Fibroblast of the aortic adventitia (primary cell): ENCODE data around the gene PIGZ. TPM values are rescaled to one million over a fixed set of nuclear protein-coding genes. Genes with fewer than 3 reads are reported as not detected.

ENCODE experiments used
- DNase-seq: peaks from one replicate; pipeline ENCODE4 v3.0.0-alpha.2; 2010; ENCODE audit warnings: low read depth
- H3K4me3 ChIP-seq: 2 replicates; pipeline ENCODE4 v1.5.1; 2011; ENCODE audit warnings: low read depth, mild to moderate bottlenecking, control low read depth, low read length, moderate library complexity
- total RNA-seq: library from RNA; depleted of rRNA; stranded (reverse); fragments of >200 nt; gene quantifications from 2 replicates; pipeline ENCODE4 v1.2.3, GENCODE V29; 2012; ENCODE audit warnings: low replicate concordance
- TF ChIP-seq, protein P1 (sequence below): IDR thresholded peaks from 2 replicates; pipeline ENCODE4 v1.5.1; 2011; ENCODE audit warnings: mild to moderate bottlenecking, low read length, control low read depth, inconsistent platforms; ENCODE audit not compliant: insufficient read depth

PIGZ gene
- total RNA-seq, 1 donor = 1.9 TPM

DNA sequence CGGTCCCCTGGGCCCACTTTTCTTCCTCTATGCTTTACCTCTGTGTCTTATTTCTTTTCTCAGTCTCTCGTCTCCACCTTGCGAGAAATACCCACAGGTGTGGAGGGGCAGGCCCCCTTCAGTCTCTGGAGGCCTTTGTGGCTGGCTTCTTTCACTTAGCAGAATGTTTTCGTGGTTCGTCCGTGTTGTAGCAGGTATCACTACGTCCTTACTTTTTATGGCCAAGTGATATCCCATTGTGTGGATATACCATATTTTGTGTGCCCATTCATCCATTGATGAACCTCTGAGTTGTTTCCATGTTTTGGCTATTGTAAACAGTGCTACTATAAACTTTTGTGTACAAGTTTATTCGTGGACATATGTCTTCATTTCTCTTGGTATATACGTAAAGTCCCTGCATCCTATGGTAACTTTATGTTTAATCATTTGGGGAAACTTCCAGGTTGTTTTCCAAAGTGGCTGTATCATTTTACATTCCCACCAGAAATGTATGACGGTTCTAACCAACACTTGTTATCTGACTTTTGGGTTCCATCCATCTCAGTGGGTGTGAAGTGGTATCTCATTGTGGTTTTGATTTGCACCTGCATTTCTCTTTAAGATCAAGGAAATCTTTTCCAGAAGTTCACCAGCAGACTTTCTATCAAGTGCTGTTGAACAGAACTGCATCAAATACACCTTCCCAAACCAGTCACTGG is 5.6 kb downstream of the PIGZ start:
- no peak overlapping the region for H3K4me3 ChIP-seq
- DNase-seq = no peak
- TF ChIP-seq, protein P1, sequence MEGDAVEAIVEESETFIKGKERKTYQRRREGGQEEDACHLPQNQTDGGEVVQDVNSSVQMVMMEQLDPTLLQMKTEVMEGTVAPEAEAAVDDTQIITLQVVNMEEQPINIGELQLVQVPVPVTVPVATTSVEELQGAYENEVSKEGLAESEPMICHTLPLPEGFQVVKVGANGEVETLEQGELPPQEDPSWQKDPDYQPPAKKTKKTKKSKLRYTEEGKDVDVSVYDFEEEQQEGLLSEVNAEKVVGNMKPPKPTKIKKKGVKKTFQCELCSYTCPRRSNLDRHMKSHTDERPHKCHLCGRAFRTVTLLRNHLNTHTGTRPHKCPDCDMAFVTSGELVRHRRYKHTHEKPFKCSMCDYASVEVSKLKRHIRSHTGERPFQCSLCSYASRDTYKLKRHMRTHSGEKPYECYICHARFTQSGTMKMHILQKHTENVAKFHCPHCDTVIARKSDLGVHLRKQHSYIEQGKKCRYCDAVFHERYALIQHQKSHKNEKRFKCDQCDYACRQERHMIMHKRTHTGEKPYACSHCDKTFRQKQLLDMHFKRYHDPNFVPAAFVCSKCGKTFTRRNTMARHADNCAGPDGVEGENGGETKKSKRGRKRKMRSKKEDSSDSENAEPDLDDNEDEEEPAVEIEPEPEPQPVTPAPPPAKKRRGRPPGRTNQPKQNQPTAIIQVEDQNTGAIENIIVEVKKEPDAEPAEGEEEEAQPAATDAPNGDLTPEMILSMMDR = no peak

GRCh38 chr3:196962108-196962929 is 6.3 kb downstream of the PIGZ start:
- TF ChIP-seq, protein P1 = no peak
- DNase-seq = no peak
- no peak overlapping the region for H3K4me3 ChIP-seq

GRCh38 chr3:196954832-196955231 is 13.8 kb downstream of the PIGZ start:
- TF ChIP-seq, protein P1 = no peak
- DNase-seq = no peak
- no peak overlapping the region for H3K4me3 ChIP-seq

DNA sequence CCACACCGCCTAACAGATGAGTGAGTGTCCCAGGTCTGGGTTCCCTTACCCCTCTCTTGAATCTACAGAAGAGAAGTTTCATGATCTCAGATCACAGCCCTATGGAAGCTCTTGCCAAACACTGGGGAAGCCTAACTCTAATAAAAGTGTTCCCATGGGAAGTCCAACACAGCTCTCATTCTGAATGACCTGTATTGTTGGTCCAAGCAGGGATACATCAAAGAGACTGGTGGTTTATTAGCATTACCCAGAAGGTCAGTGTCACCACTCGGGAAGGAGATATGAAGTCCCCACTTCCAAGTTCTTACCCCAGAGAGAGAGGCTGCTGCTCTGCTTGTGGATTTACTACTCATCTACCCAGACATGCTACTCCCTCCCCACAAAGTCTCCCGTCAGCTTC is 17.3 kb downstream of the PIGZ start:
- DNase-seq = no peak
- H3K4me3 ChIP-seq = no peak overlapping the region
- TF ChIP-seq, protein P1 = no peak

DNA sequence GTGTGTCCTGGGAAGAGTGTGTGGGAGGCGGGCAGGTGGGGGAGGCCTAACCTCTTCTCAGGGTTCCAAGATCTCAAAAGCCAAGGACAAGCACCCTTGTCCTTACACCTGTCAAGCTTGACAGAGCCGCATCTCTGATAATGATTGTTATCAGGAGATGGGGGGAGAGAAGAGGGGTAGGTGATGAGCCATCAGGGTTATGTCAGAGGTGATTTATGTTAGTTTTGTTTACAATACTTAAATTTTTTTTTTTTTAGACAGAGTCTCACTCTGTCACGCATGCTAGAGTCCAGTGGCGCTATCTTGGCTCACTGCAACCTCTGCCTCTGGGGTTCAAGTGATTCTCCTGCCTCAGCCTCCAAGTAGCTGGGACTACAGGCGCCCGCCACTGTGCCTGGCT is 18.9 kb downstream of the PIGZ start:
- H3K4me3 ChIP-seq = no peak overlapping the region
- TF ChIP-seq, protein P1 = no peak
- no peak for DNase-seq

GRCh38 chr3:196949285-196949619 is 19.4 kb downstream of the PIGZ start:
- DNase-seq = no peak
- H3K4me3 ChIP-seq = no peak overlapping the region
- TF ChIP-seq, protein P1 = no peak
